Mucosa of rectum (tissue), 2 donors: ENCODE measurements around the gene MEX3C.

Experiments
- H3K27ac ChIP-seq, 2 donors: one replicate each; pipeline ENCODE4 v1.7.0; 2013; ENCODE audit warnings: inconsistent platforms in 2 of 2, low read depth in 2 of 2, low read length in 2 of 2
- H3K27me3 ChIP-seq, 2 donors: one replicate each; pipeline ENCODE4 v1.7.0; 2013; ENCODE audit warnings: low read length in 2 of 2; ENCODE audit not compliant: control insufficient read depth in 2 of 2, insufficient read depth in 2 of 2
- H3K36me3 ChIP-seq, 2 donors: one replicate each; pipeline ENCODE4 v1.7.0; 2013; ENCODE audit warnings: low read length in 2 of 2; ENCODE audit not compliant: control insufficient read depth in 2 of 2, insufficient read depth in 2 of 2
- H3K4me1 ChIP-seq, 2 donors: one replicate each; pipeline ENCODE4 v1.7.0; 2013; ENCODE audit warnings: low read length in 2 of 2, mild to moderate bottlenecking in 1 of 2; ENCODE audit not compliant: control insufficient read depth in 2 of 2, insufficient read depth in 2 of 2
- H3K4me3 ChIP-seq, 2 donors: one replicate each; pipeline ENCODE4 v1.7.0; 2013; ENCODE audit warnings: low read length in 2 of 2
- H3K9ac ChIP-seq, 2 donors: one replicate each; pipeline ENCODE4 v1.7.0; 2013; ENCODE audit warnings: low read length in 2 of 2, low read depth in 1 of 2, mild to moderate bottlenecking in 1 of 2
- H3K9me3 ChIP-seq, 2 donors: one replicate each; pipeline ENCODE4 v1.7.0; 2013; ENCODE audit warnings: low read length in 2 of 2; ENCODE audit not compliant: control insufficient read depth in 2 of 2
- donor health status: healthy.
- donor health status: Normal muscosa, but diverticular disease.

The MEX3C gene

DNA sequence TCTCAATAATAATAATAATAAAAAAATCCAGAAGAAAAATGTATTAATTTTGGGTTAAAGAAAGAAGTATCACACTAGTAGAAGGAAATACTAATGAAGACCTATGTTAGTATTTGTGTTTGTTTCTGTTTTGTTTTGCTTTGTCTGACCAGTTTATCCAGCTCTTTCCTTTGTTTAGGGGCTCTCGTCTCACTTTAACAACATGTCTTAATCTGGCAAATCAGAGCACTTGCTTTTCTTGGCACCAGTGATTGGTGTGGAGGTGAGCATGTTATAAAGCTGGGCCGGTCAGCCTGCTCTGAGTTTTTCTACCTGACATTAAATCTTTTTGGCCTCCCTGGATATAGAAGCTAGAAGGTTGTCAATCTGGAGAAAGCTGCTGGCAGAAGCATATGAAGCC, 15.1 kb upstream of the MEX3C start:
- H3K27ac ChIP-seq, result no peak overlapping the region
- H3K9me3 ChIP-seq, result no peaks in the 10 kb centered on the region
- H3K9ac ChIP-seq, result no peak overlapping the region
- H3K27me3 ChIP-seq, result no peaks in the 10 kb centered on the region
- no peaks in the 10 kb centered on the region for H3K4me1 ChIP-seq
- H3K4me3 ChIP-seq, result no peak overlapping the region
- H3K36me3 ChIP-seq, result no peaks in the 10 kb centered on the region

DNA sequence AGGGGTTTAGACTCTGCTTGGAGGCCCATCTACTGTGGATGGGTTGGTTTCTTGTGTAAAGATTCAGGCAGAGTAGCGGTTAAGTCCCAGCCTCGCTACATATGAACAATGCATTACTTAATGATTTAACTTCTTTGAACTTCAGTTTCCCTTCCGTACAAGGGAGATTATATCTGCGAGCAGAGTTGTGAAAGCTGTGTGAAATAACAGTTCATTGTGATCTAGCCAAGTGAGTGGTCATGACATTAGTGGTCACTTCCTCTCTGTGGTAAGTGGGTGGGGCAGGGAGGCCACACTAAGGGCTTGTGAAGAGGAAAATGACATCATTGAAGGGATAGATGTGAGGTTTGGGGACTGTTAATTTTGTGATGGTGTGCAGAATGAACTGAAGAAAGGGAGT, 14.1 kb upstream of the MEX3C start:
- Histone ChIP-seq H3K36me3 (no peaks in the 10 kb centered on the region), H3K9me3 (no peaks in the 10 kb centered on the region), H3K9ac (no peak overlapping the region), H3K4me1 (no peaks in the 10 kb centered on the region), H3K4me3 (no peak overlapping the region), H3K27me3 (no peaks in the 10 kb centered on the region), H3K27ac (no peak overlapping the region)

DNA sequence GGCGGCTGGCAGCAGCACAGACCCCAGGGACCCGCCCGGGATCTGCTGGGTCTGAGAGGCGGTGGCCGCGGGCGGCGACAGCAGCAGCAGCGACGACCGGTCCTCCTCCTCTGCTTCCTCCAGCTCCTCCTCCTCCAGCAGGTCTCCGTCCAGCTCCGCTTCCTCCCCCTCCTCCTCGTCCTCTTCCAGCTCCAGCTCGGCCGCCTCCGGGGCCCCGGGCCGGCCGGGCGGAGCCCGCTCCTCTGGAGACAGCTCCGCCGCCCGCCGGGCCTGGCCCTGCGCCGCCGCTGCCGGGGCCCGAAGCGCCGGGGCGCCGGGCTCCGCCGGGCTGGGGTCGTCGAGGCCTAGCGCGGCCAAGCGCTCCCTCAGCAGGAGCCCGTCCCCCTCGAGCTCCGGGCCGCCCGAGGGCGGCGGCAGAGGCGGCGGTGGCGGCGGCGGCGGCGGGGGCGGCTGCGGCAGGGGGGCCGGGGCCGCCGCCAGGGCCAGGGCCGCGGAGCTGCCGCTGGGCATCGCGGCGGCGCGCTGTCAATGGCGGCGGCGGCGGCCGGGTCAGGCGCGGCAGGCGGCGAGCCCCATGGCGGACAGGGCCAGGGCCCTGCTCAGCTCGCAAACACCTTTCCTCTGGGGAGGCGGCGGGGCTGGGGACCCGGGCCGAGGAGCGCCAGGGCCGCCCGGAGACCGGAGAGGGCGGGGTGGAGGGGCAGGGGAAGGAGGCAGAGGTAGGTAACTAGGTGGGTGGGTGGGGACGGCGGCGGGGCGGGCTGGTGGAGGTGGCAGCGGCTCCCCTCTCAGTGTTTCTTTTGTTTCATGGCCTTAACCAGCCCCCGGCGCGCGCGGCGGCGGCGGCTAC, 445 bp downstream of the MEX3C start:
- peaks cover 4 to 7% of the 10 kb centered on the region in 2 donors for H3K4me1 ChIP-seq
- H3K9ac ChIP-seq, result peak overlapping the region; percentile 84 to 95
- no peaks in the 10 kb centered on the region for H3K36me3 ChIP-seq
- H3K9me3 ChIP-seq, result no peaks in the 10 kb centered on the region
- peak overlapping the region; percentile 89 to 98 for H3K4me3 ChIP-seq
- H3K27me3 ChIP-seq, result no peaks in the 10 kb centered on the region
- H3K27ac ChIP-seq, result peak overlapping the region; percentile 94 to 95

DNA sequence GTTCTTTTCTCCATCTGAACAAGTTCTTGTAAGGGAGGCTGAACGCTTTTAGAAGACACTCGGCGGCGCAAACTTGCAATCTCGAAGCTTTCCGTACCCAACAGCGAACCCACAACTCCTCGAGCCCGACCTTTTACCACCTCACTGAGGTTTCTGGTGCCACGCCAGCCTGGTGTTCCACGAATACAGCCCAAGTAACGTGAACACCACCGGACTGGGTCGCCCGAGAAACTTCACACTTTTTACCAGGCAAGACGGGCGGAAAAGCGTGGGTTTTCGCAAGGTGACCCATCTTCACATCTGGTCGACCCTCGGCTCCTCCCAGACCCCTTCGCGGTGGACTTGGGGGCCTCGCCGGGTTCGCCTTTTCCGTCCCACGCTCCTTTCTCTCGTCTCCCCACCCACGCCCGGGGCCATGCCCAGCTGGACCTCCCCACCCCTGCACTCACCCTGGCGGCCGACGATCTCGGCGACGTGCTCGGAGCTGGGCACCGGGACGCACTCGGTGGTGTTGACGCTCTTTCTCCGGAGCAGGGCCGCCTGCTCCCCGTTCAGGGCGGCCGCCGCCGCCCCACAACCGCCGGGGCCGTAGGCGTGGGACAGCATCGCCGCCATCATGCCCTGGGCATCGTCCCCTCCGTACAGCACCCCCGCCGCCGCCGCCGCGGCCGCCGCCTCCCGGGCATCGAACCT, 1.2 kb downstream of the MEX3C start:
- peaks cover 4 to 9% of the 10 kb centered on the region in 2 donors for H3K4me1 ChIP-seq
- no peaks in the 10 kb centered on the region for H3K36me3 ChIP-seq
- peak overlapping the region; percentile 89 to 98 for H3K4me3 ChIP-seq
- H3K27ac ChIP-seq, result peak overlapping the region; percentile 92 to 95
- H3K9me3 ChIP-seq, result no peaks in the 10 kb centered on the region
- no peaks in the 10 kb centered on the region for H3K27me3 ChIP-seq
- H3K9ac ChIP-seq, result peak overlapping the region; percentile 84 to 95

DNA sequence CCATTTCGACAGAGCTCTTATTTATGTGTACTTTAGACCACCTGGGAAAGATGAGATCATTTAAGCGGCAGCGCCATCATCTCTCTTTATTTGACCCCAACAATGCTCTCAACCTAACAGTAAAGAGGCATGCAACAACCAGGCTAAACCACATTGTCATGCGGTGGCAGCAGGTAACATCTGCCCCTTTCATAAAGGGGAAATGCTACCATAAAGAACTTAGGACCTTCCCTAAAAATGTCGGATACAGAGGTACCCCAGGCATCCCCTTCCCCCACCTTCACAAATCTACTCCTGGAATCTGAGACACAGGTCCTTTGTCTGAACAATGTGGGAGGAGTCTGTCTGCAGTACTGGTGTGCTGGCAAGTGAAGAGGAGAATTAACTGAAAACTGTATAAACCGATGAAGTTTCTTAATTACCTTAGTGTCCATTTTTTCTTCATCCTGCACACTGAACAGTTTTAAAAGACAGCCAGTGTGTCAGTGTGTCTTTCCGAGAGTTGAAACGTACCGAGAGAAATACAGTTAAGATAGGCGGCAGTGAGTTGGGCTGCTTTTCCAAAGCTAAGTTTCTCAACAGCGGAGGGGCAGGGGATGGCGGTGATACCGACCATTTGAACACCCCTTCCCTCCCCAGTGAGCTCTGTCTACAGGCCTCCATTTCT, 1.9 kb downstream of the MEX3C start:
- H3K4me3 ChIP-seq, result peak overlapping the region; percentile 89 to 98
- no peaks in the 10 kb centered on the region for H3K36me3 ChIP-seq
- H3K4me1 ChIP-seq, result peaks cover 4 to 9% of the 10 kb centered on the region in 2 donors
- H3K9me3 ChIP-seq, result no peaks in the 10 kb centered on the region
- H3K27ac ChIP-seq, result peak overlapping the region; percentile 92 to 95
- H3K27me3 ChIP-seq, result no peaks in the 10 kb centered on the region
- H3K9ac ChIP-seq, result peak overlapping the region; percentile 84 to 95

DNA sequence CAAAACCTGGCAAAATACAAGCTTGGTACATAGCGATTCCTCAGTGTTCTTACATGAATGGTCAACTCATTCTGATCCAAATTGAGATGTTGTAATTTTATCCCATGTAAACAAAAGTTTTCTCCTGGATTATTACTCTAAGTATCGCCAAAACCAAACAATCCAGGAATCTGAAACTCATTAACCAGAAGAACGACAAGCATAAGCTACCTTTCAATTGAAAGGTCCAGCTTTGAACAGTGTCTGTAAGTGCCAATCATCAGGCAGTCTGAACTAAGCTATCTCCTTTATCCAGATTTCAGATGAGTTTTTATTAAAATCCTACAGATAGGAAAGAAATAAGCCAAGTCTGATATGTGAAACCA, 2.4 kb downstream of the MEX3C start:
- Histone ChIP-seq H3K4me1 (peaks cover 4 to 9% of the 10 kb centered on the region in 2 donors), H3K9ac (peak overlapping the region; percentile 84 to 95), H3K9me3 (no peaks in the 10 kb centered on the region), H3K27me3 (no peaks in the 10 kb centered on the region), H3K36me3 (no peaks in the 10 kb centered on the region), H3K4me3 (peak overlapping the region; percentile 89 to 98), H3K27ac (peak overlapping the region; percentile 92 to 95)

DNA sequence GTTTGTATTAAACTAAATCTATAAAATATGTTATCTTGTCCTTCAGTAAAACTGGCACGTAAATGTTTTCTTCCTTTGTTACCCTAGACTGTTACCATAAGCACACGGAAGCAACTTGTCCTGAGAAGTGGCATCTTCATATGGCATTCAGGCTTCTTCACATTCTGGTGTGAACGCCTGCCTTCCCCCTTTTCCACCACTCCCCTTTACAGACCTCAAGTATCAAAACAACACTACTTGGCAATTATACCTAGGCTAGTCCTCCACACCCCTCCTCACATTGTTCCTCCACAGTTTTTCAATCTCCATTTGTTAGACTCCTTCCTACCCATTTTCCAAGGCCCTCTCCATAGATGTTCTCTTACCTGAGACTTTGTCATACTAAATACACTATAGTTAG, 2.9 kb downstream of the MEX3C start:
- Histone ChIP-seq H3K27me3 (no peaks in the 10 kb centered on the region), H3K4me1 (peaks cover 4 to 9% of the 10 kb centered on the region in 2 donors), H3K9ac (peak overlapping the region; percentile 84 to 95), H3K4me3 (peak overlapping the region; percentile 89 to 98), H3K27ac (peak overlapping the region; percentile 92 to 95), H3K9me3 (no peaks in the 10 kb centered on the region), H3K36me3 (no peaks in the 10 kb centered on the region)

DNA sequence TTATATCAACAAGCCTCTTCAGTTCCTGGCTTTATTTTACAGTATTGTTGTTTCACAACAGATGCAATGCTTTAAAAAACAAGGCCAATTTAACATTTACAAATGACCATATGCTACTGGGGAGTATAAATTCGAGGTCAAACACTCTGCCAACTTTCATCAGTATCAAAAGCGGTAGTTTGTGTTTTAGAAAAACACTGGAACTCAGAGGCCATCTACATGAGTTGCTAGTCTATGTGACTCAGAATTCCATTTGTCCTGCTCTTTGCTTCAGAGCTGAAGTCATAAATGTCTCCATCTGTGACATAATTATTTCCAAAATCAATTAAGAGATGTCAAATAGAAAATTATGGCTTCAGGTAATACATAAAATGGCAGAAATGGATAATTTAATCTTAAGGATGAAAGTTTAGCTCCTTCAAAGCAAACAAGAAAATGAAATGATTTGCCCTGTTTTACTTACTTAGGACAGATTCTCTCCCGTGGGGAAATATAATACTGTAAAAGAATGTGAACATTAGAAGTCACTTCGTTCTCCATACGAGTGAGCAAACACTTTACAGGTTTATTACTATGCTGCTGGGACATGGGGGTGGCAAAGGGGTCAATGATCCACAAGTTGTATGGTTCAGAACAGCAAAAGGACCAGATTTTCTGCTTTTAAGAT, 3.7 kb downstream of the MEX3C start:
- Histone ChIP-seq H3K9me3 (no peaks in the 10 kb centered on the region), H3K27me3 (no peaks in the 10 kb centered on the region), H3K4me3 (peak overlapping the region in 1 of 2 donors; percentile 41), H3K36me3 (no peaks in the 10 kb centered on the region), H3K27ac (peak overlapping the region in 1 of 2 donors; percentile 95), H3K4me1 (peaks cover 4 to 9% of the 10 kb centered on the region in 2 donors), H3K9ac (no peak overlapping the region)

DNA sequence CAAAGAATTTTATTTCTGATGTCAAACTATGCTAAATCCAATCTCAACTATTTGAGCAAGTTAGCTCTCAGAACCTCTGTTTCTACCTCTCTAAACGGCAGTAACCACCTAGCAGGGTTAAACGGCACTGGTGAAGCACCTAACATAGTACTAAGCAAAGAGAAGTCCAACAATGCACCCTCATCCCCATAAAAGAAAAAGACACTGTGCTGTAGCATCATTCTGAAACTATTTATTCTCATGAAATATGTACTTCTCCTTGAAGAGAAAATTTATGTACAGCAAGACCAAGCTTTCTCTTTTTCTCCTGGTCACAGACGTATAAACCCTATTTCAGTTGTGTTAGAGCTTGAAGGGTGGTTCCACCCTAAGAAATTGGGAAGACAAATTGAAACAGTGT, 4.8 kb downstream of the MEX3C start:
- Histone ChIP-seq H3K36me3 (no peaks in the 10 kb centered on the region), H3K9me3 (no peaks in the 10 kb centered on the region), H3K9ac (no peak overlapping the region), H3K27me3 (no peaks in the 10 kb centered on the region), H3K4me3 (no peak overlapping the region), H3K4me1 (peaks cover 4 to 9% of the 10 kb centered on the region in 2 donors), H3K27ac (no peak overlapping the region)
